CD1c-positive myeloid dendritic cell (primary cell): ENCODE data around the gene INPP4B.
"Not testable (repeated sequence)": the region's sequence is repeated elsewhere in the genome, so short reads cannot be mapped to it uniquely, and the experiment has no call there.

ENCODE experiments used
- DNase-seq: peaks from one replicate; pipeline ENCODE4 v3.0.0-alpha.2; 2016; ENCODE audit errors: extremely low spot score

The INPP4B gene

DNA sequence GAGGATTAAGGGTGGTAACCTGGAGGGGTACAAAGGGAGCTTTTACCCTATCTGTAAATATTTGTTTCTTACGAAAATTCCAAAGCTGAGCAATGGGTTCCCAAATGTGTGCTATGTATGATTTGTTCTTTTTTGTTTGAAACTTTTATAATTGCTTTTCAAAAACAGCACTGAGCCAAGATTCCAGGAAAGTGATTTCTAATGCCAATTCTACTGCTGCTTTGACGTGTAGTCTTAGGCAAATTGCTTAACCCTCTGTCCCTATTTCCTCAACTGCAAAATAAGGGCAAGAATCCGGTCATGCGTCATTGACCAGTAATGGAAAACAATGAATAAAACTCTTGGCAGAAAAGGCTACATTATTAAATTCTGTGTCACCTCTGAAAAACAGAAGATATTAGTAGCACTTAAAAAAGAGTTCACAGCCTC is 755.0 kb downstream of the INPP4B start:
- DNase-seq: no peak

DNA sequence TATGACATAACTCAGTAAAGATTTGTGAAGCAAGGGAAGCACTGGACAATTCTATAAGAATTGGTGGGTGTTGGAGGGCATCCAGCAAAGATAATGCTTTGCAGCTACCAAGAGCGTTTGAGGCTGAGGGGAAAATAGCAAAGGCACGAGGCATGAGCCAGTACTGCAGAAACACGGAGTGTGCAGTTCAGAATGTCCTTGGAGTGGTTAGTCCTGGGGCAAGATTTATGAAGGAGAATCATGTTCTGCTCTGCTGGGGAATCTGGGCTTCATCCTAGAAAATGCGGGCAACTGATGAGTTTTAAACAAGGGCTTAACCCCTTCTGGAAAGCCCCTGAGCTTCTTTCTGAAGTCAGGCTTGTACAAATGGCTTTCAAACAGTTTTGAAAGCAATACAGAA is 757.2 kb downstream of the INPP4B start:
- no peak for DNase-seq

DNA sequence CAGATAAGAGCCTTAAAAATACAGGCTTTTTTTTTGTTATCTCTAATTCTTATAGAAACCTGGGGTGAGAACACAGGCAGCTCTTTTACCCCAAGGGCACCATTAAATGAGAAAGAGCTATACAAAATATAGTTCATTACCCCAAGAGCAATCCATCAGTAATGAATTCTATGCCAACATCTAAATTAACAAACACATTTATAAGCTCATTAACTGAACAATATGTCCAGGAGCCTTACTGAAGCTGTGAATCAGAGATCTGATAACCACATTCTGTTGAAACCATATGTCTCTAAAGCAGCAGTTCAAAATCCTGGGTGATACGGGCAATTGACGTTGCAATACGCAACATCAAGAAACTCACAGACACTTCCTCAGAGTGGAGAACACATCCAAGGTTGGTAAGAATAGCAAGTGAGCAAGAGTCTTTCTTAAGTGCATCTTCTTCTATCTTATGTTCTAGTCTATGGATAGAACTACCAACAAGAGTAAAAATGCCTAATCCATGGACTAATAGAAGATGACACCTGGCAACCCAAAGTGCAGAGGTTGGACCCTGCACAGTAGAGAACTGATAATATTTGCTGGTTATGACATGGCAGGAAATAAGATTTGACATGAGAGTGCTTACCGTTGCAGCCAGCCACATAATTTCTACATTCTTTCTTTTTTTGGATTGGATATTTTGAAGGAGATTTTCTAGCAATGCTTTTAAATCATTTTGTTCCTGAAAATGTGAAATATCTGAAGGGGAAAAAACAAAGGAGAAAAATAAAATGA is 760.4 kb downstream of the INPP4B start:
- no peak for DNase-seq

DNA sequence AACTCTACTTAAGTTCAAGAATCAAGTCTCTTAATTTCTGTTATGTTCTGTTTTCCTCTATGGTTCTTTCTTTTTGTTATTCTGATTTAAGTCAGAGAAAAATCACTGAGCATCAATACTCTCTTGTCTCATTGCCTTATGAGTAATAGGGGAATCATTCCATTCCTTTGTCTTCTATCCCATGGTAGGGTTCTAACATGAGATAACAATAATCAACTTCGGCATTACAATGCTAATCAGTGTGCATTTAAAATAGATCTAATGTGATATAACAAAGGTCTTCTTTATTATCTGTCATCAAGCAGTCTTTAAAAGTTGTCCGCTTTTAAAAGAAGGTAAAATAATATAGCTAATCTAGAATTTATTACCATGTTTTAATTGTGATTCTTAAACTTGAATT is 762.8 kb downstream of the INPP4B start:
- DNase-seq: no peak

DNA sequence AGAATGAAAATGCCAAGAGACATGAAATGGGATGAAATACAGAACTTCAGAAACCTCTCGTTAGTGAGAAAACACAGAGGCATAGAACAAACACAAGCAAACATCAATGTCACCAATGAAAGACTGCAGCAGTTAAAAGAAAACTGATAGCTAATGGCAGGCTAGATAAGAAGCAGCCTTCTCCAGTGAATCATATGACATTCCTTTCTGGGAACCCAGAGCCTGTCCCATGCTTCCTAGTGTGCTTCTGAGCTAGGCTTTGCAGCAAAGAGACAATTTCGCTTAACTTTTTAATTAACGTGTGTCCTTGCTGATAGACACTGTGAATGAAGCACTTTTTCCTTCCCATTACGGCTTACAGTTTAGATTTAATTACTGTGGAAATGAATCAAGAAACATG is 765.1 kb downstream of the INPP4B start:
- DNase-seq: no peak

DNA sequence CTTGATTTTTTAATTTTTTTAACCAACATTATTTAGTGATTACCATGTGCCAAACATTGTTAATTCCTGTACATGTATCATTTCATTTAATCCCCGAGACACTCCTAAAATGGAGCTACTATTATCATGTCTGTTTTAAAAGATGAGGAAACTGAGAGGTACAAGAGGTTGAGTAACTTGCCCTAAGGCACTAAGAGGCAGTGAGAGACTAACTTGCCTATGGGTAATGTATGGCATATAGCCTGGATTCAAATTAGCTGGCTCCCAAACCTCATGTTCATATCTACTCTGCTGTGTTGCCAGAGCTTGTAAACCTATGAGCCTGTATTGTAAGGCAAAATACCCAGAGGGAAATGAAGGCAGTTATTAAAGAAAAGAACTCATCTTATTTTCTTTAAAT is 766.1 kb downstream of the INPP4B start:
- DNase-seq: no peak

DNA sequence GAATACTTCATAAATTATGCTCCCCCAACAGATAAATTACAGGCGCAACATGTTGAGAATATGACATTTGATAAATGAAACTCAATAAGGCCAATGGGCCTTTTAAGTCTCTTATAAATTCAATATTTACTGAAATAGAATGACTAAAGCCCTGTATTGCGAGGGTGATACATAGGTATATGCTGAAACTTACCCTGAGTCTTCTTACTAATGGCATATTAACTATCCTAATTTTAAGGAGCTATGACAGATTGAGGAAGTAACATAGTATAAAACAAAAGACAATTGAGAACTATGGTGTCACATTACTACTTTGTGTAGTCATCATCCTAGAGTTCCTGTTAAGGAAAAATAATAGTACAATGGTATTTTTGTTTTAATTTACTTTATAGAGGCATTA is 769.1 kb downstream of the INPP4B start:
- DNase-seq: no peak

DNA sequence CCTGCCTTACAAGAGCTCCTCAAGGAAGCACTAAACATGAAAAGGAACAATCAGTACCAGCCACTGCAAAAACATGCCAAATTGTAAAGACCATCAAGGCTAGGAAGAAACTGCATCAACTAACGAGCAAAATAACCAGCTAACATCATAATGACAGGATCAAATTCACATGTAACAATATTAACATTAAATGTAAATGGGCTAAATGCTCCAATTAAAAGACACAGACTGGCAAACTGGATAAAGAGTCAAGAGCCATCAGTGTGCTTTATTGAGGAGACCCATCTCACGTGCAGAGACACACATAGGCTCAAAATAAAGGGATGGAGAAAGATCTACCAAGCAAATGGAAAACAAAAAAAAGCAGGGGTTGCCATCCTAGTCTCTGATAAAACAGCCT is 777.8 kb downstream of the INPP4B start:
- DNase-seq: not testable (repeated sequence)

DNA sequence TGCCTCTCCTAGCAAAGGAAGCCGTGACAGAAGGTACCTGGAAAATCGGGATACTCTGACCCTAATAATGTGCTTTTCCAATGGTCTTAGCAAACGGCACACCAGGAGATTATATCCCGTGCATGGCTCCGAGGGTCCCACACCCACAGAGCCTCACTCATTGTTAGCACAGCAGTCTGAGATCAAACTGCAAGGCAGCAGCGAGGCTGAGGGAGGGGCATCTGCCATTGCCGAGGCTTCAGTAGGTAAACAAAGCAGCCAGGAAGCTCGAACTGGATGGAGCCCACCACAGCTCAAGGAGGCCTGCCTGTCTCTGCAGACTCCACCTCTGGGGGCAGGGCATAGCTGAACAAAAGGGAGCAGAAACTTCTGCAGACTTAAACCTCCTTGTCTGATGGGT is 779.5 kb downstream of the INPP4B start:
- not testable (repeated sequence) for DNase-seq

DNA sequence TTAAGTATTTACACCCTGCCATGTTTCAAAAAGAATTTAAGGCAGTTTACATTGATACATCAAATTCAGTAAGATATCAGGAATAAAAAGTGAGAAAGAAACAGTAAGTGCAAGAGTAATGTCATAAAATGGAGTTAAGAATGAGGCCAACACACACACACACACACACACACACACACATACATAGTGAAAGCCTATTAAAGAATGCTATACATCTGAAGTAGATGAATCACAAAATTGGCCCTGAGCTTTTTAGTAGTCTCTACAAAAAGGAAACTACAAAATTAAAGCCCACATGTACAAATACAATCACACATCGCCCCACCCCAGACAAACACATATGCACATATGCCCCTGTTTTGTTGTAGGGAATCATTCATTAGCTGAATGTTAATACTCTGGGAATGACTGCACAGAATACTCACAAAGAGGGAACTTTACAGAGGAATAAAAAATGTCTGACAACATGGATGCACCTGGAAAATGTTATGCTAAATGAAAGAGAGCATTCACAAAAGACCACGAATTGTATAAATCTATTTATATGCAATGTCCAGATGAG is 780.9 kb downstream of the INPP4B start:
- DNase-seq: no peak

DNA sequence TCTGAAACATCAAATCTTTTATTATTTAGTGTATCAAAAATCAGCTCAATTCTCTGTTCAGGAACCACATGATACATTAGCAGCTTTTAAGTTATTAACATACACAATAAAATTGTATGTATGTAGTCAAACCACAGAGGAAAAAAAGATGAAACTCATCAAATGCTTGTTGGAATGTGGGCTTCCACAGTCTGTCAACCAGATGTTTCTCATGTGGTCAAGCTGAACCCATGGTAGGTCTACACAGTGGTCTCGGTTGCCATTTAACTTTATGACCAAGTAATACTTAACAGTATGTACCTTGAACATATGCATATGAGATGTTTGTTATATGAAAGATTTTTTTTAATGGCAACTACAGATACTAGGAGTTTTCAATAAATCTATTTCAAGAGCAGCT is 781.9 kb downstream of the INPP4B start:
- no peak for DNase-seq

DNA sequence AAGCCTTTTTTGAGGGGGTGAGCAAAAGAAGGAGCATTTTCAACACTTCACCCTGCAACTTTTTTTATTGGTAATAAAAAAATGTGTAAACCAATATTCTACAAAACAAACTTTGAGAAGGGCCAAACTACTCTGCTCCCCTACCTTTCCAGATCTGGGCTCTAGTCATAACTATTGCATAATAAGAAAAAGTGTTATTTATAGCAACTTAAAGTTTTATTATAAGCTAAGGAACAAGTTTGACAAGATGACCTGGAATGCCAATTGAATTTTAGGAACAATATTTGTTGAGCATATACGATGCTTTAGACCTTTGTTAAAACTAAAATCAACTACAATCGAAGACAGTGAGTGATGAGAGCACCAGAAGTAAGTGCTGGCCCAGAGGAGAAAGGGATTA is 800.1 kb downstream of the INPP4B start:
- DNase-seq: no peak

DNA sequence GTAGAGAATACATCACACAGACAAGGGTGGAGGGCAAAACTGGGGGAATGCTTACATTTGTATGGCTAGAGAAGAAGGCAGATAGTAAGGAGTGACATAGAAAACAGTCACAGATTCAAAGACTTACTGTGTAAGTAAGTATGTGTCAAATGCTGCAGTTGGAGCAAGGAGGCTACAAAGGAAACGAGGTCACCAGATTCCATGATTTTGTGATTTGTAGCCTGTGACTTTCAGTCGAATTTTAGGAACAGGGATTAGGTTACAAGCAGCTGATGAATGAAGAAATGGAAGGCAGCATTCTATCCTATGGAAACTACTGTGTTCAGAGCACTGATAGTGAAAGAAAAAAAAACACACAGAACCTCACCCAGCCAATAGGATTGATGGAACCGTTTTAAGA is 801.8 kb downstream of the INPP4B start:
- no peak for DNase-seq

DNA sequence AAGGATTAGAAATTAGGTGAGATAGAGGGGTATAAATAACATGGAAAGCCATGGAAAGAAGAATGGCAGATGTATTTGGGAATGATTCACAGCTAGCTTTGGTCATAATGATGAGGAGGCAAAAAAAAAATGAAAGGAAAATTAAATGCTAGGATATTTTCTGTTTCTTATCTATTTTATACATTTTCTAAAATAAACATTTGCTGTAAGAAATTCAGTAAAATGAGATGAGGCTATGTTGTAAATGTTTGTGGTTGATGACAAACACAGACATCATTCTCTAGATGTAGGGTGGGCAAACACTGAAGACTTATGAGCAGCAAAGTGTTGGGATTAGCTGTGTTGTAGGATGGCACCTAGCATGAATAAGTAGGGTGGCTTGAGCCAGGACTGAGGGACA is 802.6 kb downstream of the INPP4B start:
- DNase-seq: no peak

DNA sequence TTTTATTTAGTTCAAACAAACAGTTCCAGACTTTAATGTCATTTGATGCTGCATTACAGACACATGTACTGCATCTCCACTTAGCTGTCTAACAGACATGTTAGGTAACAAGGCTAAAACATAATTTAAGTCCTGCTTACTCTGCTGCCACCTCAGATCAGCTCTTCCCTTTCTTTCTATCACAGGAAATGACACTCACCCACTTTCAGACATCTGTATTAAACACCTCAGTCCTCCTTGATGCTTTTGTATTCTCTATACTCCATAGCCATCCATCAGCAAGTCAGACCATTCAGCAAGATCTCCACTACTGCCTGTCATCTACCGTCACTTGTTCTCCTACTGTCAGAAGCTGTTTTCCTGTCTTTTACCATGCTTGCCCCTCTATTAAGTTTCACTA is 804.3 kb downstream of the INPP4B start:
- DNase-seq: no peak

DNA sequence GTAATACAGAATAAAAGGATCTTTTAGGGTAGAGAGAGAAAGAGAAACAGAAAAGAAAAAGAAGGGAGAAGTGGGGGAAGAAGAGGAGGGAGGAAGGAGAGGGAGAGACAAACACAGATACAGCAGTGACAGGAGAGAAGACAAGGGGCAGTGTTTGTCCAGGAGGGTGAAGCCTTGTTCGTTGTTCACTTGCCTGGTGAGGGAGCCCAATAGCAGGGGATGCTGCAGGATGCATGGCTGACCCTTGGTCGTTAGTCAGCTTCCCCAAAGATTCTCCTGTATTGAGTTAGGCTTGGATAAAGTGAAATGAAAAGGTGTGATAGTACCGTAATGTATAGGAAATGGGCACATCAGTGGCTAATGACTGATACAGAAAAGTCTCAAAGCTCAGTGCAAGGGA is 806.1 kb downstream of the INPP4B start:
- DNase-seq: no peak

DNA sequence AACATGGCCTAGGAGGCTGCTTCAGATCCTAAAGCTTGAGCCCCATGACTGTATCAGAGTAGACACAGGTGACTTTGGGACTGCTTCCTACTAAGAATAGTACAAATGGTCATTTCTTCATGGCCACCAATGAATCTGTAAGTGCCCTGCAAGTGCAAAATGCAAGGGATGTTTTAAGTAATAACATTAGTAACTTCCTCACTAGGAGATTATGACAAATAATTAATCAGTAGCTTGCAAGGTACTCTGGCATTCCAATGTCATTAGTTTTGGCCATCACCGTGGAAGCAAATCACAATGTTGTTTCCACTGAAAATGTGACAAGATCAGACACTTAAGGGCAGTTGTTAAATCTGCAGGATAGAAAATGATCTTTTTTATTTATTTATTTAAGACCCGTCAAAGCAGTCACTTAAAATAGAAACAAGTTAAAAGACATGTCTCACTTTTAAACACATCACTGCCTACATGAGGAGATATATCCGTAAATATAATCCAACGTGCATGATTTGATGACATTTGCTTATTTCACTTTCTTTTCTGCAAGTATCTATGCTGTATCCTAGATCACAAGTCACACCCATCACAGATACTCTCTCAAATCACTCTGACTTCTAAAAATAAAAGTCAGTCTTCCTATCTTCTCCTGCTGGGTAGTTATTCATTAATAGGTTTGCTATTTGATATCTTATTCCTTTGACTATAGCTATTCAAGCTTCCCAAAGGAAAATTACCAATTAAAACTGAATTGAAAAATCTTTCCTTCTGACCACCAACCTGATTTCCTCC is 809.1 kb downstream of the INPP4B start:
- no peak for DNase-seq

DNA sequence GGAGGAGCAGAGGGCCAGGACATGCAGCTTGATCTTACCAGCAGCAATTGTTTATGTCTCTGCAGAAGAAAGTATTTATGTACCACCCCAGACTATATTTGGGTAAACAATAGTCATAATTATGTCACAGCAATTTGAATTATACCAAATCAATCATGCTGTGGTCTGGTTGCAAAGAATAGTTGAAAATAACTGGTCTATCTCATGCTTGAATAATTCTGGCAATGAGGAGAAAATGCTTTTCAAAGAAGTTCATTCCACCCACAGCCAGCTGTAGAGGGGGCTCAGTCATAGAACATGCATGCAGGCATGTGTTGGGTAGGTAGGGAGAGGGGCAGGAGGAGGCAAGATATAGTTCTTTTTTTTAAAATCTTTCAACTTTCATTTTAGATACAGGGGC is 810.5 kb downstream of the INPP4B start:
- DNase-seq: no peak

DNA sequence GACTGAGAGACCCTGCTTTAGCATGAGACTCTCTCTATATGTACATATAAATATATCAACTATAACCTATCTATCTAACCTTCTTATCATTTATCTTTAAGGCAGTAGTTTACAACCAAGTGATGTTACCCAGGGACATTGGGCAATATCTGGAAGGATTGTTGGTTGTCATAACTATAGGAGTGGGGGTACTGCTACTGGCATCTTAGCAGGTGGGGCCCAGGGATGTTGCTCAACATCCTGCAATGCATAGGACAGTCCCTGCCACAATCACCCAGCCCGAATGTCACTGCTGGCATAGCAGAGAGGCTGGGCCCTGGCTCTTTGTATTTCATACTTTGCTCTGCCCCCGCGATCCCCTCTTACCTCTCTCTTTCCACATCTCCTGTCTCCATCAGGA is 812.0 kb downstream of the INPP4B start:
- DNase-seq: no peak

DNA sequence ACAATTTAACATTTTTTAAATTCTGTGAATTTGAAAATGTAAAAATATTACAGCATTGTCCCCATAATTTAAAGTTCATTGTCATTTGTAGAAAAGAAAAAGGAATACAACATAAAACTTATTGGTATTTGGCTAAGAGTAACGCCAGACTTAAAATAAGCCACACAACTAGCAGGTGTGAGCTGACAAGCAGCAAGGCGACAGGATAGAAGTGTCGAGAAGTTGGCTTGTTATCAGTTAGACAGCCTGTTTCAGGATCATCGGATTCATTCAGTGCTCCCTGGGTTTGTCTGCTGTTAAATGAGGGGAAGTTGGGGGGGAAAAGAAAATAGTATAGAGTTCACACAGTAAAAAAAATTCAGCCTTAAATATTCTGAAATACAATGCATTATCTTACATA is 816.1 kb downstream of the INPP4B start:
- DNase-seq: no peak

DNA sequence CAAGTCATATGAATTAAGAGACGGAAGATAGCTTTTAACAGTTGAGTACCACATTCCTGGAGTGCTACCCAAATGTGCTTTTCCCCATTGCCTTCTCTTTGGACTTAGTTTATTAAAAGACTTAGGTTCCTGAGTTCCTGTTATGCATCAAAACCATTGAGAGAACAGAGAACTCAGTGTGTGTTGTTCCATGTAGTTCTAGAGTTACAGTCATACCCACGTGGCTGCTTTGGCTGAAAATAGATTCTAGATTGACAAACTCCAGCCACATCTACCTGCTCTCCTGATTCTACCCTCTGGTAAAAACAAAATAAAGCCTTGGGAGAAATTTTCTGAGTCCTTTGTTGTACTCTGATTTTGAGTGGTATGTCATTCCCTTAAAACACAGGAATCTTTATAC is 824.3 kb downstream of the INPP4B start:
- no peak for DNase-seq

DNA sequence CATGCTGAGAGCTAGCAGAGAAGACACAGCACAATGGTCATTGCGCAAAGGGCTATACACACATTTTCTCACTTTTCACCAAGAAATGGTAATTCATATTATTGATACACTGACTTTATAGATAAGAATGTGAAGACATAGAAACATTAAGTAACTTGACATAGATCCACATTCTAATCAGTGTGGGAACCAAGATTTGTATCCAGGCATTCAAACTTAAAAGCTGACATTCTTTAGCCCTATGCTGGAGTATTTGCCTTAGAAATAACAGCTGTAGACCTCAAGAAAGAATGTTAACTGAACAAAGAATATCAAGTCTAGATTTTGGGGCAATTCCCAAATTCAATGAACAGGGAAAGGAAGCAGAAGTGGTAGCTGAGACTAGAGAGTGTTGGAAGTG is 824.9 kb downstream of the INPP4B start:
- DNase-seq: no peak

DNA sequence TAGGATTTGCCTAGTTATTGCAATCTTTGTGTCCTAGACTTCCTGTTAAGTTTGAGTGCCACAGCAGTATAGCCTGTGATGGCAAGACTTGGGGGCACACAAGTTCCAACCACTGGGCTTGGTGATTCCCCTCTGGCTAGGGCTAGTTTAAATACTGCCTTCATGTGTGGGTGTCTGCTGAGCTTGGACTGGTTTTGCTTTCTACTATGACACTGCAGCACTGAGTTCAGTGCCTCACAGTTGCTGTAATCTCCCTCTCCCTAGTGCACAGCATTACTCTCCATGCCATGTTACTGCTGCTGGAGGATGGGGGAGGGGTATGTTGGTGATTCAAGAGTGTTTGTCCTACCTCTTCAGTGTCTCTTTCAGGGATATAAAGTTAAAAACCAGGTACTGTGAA is 830.1 kb downstream of the INPP4B start:
- DNase-seq: no peak
